Endothelial cell (in vitro differentiated cells): ENCODE measurements around the gene EML5. TPM values are rescaled to one million over a fixed set of nuclear protein-coding genes. Genes with fewer than 3 reads are reported as not detected.
A peak's percentile ranks its signal among the peaks of the same experiment; 100 is the strongest.

ENCODE experiments used
- DNase-seq: peaks from one replicate; pipeline ENCODE4 v3.0.0; 2021; ENCODE audit warnings: low spot score
- H3K27ac Mint-ChIP-seq: one replicate; pipeline ENCODE4 v1.8.0; 2021; ENCODE audit warnings: mixed read lengths, inconsistent platforms; ENCODE audit not compliant: unreplicated experiment
- H3K27me3 Mint-ChIP-seq: one replicate; pipeline ENCODE4 v1.8.0; 2021; ENCODE audit warnings: mild to moderate bottlenecking, moderate library complexity, mixed read lengths, inconsistent platforms; ENCODE audit not compliant: unreplicated experiment
- H3K36me3 Mint-ChIP-seq: one replicate; pipeline ENCODE4 v1.8.0; 2021; ENCODE audit warnings: mild to moderate bottlenecking, low read depth, mixed read lengths, inconsistent platforms; ENCODE audit not compliant: unreplicated experiment
- H3K4me1 Mint-ChIP-seq: one replicate; pipeline ENCODE4 v1.8.0; 2021; ENCODE audit warnings: mild to moderate bottlenecking, mixed read lengths, inconsistent platforms; ENCODE audit not compliant: unreplicated experiment
- H3K4me3 Mint-ChIP-seq: one replicate; pipeline ENCODE4 v1.8.0; 2021; ENCODE audit warnings: mild to moderate bottlenecking, mixed read lengths, inconsistent platforms; ENCODE audit not compliant: unreplicated experiment
- H3K9me3 Mint-ChIP-seq: one replicate; pipeline ENCODE4 v1.8.0; 2021; ENCODE audit warnings: mixed read lengths, inconsistent platforms; ENCODE audit not compliant: unreplicated experiment
- CTCF ChIP-seq: fragments of 200-600 bp; sonication (generic); IDR thresholded peaks from one replicate; pipeline ENCODE4 v1.5.0; 2021; ENCODE audit warnings: antibody characterized with exemption; ENCODE audit not compliant: unreplicated experiment
- total RNA-seq: library from RNA; stranded (reverse); fragmentation: NEBNext Ultra II Directional; extraction: Animal tissue kit (Norgen Biotek cat#: 25700); gene quantifications from one replicate; pipeline ENCODE4 v1.2.1, GENCODE V29; 2021; ENCODE audit not compliant: unreplicated experiment

Gene EML5
- total RNA-seq, 1 donor from 2014 or later = 0.13 TPM

- Mint-ChIP-seq H3K9me3 (peaks cover 7% of the 10 kb centered on the region), H3K4me1 (no peaks in the 10 kb centered on the region), H3K4me3 (no peak overlapping the region), H3K27ac (no peak overlapping the region), H3K27me3 (peaks cover 4% of the 10 kb centered on the region), H3K36me3 (no peaks in the 10 kb centered on the region)
- DNase-seq = no peak
- TF ChIP-seq CTCF = no peak
These were observed 124.2 kb downstream of the EML5 start for GRCh38 chr14:88668448-88669116.

- Mint-ChIP-seq H3K4me1 (no peaks in the 10 kb centered on the region), H3K27ac (no peak overlapping the region), H3K9me3 (peaks cover 7% of the 10 kb centered on the region), H3K4me3 (no peak overlapping the region), H3K27me3 (peaks cover 4% of the 10 kb centered on the region), H3K36me3 (no peaks in the 10 kb centered on the region)
- peak; percentile 61 for DNase-seq
- TF ChIP-seq CTCF = peak; percentile 64
These were observed 125.0 kb downstream of the EML5 start for GRCh38 chr14:88667555-88668273.

- no peak for TF ChIP-seq CTCF
These were observed 132.7 kb downstream of the EML5 start for GRCh38 chr14:88660056-88660455.

GRCh38 chr14:88639221-88639620 is 153.5 kb downstream of the EML5 start:
- H3K27me3 Mint-ChIP-seq = no peaks in the 10 kb centered on the region

More at GRCh38 chr14:88660056-88660455, 132.7 kb downstream of the EML5 start:
- Mint-ChIP-seq H3K4me3 (no peak overlapping the region), H3K27ac (no peak overlapping the region), H3K36me3 (no peaks in the 10 kb centered on the region), H3K9me3 (no peaks in the 10 kb centered on the region), H3K27me3 (no peaks in the 10 kb centered on the region), H3K4me1 (no peaks in the 10 kb centered on the region)
- DNase-seq = no peak

More at GRCh38 chr14:88639221-88639620, 153.5 kb downstream of the EML5 start:
- TF ChIP-seq CTCF = no peak
- Mint-ChIP-seq H3K4me1 (peaks cover under 1% of the 10 kb centered on the region), H3K36me3 (no peaks in the 10 kb centered on the region), H3K9me3 (no peaks in the 10 kb centered on the region), H3K27ac (no peak overlapping the region), H3K4me3 (no peak overlapping the region)
- DNase-seq = no peak
